GM12874 (cell line): ENCODE measurements around the gene MAP4K5.

Experiments
- TF ChIP-seq, protein P1 (sequence below): IDR thresholded peaks from 2 replicates; pipeline ENCODE4 v1.5.1; 2011; ENCODE audit warnings: low read depth, mild to moderate bottlenecking, control low read depth, low read length, moderate library complexity; ENCODE audit not compliant: insufficient read depth

MAP4K5 gene

DNA sequence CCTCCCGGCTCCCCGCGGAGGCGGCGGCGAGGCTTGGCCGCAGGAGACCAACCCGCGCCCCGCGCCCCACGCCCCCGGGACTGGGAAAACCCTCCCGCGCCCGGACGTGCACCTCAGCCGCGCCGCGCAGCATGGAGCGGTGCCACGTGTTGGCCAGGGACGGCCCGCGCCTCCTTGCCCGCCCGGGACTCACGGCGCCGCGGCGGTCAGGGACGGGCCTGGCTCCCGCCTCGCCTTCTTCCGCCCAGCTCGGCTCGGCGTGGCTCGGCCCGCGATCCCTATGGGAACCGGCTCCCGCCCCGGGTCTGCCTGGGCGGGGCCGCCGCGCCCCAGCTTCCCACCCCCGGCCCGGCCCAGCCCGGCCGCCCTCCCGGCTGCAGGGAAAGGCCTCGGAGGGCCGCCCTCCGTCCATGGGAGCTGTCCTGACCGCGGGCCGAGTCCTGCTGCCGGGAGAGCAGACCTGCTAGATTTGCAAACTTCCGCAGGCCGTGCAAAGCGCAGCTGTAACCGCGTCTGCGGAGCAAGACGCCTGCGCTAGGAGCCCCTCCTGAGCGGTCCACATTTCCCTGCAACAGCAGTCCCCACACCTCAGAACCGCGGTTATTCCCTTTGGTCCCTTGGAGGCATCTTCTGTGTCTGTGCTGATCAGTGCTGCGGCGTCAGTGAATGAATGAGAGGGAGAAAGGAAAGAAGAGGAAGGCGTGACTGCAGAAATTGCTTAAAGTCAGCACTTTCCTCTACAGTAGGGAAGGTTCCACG is 135.6 kb downstream of the MAP4K5 start, which contains the start of gene CDKL1:
CDKL1 (minus strand) TSS at position 251 of the 759 bp plus-strand sequence. CDS start 1,013 bp downstream, outside the sequence.
- TF ChIP-seq, protein P1, sequence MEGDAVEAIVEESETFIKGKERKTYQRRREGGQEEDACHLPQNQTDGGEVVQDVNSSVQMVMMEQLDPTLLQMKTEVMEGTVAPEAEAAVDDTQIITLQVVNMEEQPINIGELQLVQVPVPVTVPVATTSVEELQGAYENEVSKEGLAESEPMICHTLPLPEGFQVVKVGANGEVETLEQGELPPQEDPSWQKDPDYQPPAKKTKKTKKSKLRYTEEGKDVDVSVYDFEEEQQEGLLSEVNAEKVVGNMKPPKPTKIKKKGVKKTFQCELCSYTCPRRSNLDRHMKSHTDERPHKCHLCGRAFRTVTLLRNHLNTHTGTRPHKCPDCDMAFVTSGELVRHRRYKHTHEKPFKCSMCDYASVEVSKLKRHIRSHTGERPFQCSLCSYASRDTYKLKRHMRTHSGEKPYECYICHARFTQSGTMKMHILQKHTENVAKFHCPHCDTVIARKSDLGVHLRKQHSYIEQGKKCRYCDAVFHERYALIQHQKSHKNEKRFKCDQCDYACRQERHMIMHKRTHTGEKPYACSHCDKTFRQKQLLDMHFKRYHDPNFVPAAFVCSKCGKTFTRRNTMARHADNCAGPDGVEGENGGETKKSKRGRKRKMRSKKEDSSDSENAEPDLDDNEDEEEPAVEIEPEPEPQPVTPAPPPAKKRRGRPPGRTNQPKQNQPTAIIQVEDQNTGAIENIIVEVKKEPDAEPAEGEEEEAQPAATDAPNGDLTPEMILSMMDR, result no peak

DNA sequence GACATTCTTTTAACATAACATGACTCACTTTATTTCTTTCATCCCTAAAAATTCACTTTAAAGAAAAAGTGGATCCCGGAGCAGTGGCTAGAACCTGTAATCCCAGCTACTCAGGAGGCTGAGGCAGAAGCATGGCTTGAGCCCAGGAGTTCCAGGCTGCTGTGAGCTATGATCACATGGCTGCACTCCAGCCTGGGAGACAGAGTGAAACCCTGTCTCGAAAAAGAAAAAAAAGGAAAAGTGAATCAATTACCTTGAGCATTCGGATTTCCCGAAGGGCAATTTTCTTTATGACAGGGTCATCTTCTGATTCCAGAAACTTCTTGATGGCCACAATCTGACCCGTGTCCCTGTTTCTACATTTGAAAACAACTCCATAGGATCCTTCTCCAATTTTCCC is 136.9 kb downstream of the MAP4K5 start:
- TF ChIP-seq, protein P1, result no peak

DNA sequence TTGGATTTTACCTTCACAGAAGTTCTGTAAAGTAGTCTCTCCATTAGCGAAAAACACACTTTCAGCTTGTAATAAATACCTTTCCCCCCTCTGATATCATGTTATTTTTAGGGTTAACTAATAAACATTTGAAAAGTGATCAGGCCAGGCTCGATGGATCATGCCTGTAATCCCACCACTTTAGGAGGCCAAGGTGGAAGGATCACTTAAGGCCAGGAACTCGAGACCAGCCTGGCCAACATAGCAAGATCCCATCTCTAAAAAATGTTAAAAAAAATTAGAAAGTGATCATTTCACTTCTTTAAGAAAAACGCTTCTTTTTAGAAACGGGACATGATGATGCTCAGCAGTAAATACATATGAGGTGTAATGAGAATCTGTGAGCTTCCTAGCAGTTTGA is 137.7 kb downstream of the MAP4K5 start:
- TF ChIP-seq, protein P1, result no peak

DNA sequence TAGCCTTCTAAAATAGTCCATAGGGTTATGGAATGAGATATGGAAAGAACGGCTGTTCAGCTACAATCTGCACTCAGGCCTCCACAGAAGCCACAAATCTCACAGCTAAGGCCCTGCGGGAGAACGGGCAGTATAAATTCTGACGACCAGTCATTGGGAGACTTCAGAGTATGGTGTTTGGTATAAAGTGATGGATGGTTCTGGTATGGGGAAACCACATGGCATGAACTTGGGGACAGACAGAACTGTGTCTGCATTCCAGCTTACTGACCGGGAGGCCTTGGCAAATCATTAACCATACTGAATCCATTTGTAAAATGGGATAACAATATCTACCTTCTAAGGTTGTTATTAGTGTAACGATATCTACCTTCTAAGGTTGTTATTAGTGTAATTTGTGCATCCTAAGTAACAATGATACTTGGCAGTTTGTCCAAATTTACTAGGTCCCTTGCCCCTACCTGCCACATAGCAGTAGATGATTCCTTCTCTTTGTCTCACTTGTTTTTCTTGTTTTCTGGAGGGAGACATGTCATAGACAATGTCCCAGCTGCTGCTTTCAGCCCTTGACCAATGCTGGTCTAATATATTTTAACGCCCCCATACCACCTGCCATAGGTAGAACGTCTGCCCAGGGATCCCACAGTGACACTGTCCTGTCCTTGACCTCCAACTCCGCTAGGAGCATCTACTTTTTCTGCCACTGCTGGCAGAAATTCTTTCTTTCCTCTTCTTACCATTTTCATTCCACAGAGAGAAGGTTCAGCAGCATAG is 142.5 kb downstream of the MAP4K5 start:
- TF ChIP-seq, protein P1, result no peak

DNA sequence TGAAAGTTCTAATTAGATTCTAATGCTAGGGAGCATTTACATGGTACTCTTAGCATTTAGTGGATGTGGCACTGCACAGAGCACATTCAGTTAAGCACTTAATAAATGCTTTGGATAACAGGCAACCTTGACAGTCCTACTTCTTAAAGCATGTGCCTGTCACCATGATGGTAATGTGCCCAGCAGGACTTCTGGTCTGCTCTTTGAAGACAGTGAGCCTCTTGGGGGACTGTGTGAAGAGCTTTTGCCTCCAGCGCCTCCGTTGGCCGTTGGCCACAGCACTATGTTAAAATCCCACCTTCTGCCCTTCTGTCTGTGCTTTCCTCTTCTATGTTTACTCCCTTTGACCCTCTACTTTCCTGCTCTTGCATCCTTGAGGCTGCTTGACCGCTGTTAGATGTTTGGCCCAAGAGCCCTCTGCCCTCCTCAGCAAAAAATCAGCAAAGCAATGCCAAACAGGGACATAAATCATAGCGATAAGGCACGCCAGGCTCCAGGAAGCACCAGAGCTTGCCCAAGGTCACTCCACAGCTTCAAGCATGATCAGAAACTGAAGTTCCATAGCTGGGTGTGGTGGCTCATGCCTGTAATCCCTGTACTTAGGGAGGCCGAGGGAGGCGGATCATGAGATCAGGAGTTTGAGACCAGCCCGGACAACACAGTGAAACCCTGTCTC is 144.0 kb downstream of the MAP4K5 start:
- TF ChIP-seq, protein P1, result no peak

DNA sequence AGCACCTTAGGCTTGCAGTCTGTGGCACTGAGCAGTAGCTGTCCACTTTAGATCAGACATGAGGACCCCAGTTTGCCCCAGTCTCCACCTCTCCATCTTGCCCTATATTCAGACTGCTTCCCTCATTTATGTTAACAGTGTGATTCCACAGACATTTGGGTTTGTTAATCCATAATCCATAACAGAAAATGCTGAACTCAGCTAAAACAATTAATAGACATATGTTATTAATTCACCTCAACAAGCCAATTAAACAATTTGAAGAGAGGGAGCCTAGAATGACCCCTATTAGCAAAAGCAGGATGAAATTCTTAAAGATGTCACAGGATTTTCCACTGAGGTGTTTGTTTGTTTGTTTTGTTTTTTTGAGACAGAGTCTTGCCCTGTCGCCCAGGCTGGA is 144.8 kb downstream of the MAP4K5 start:
- TF ChIP-seq, protein P1, result no peak

DNA sequence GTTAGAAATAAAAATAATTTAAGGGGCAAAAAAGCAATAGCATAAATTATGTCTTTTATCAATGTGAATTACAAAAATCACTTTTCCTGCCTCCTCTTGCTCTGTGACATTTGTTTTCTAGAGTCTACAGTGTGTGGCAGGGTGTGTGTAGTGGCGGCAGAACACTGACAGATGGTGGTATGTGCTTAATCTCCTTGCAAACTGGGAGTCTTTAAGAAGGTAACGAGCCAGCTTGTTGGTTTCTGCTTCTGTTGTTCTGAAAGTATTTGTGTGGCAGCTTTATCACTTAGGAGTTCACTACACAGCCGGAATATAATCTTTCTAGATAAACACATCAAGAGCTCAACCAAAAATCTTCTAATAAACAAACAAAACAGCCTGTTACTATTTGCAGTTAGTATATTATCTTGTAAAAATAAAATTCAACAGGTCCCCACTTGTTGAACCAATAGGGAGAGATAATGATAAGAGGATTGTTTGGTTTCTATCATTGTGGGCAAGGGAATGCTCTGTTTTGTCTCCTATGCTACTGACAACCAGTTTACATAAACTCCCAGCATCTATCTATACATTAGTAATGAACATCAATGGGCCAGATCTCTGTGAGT is 148.6 kb downstream of the MAP4K5 start:
- TF ChIP-seq, protein P1, result no peak
